HEK293T (cell line): Measurements from ENCODE around the gene SLC34A2.
"Not testable (repeated sequence)": the region's sequence is repeated elsewhere in the genome, so short reads cannot be mapped to it uniquely, and the experiment has no call there.

Source experiments
- CTCF ChIA-PET: fragments of 350-600 bp; formaldehyde crosslinking; extraction: SDS; loops from one replicate; lab custom pipeline; 2021; ENCODE audit warnings: antibody characterized with exemption, inconsistent platforms; lab: Yijun Ruan, JAX
- POLR2A ChIA-PET: fragments of 350-600 bp; formaldehyde crosslinking; extraction: SDS; loops from one replicate; lab custom pipeline; 2020; ENCODE audit warnings: antibody characterized with exemption, inconsistent platforms; lab: Yijun Ruan, JAX
- DNase-seq: peaks from one replicate; pipeline ENCODE4 v3.0.0; 2012; ENCODE audit warnings: mixed read lengths; ENCODE audit errors: extremely low spot score
- ARNT ChIP-seq: fragments of 450-650 bp; IDR thresholded peaks from 2 replicates; pipeline ENCODE4 v1.6.1; 2017; ENCODE audit warnings: mild to moderate bottlenecking
- BHLHE40 ChIP-seq: fragments of 450-650 bp; IDR thresholded peaks from 2 replicates; pipeline ENCODE4 v1.6.1; 2016; ENCODE audit warnings: mild to moderate bottlenecking, moderate library complexity, borderline replicate concordance
- CTBP1 ChIP-seq: fragments of 450-650 bp; IDR thresholded peaks from 2 replicates; pipeline ENCODE4 v1.6.1; 2016; ENCODE audit warnings: borderline replicate concordance
- ELF4 ChIP-seq: fragments of 450-650 bp; IDR thresholded peaks from 2 replicates; pipeline ENCODE4 v1.6.1; 2017; ENCODE audit warnings: antibody characterized with exemption
- FOXA1 ChIP-seq: fragments of 450-650 bp; IDR thresholded peaks from 2 replicates; pipeline ENCODE4 v1.6.1; 2016; ENCODE audit warnings: mild to moderate bottlenecking
- FOXK2 ChIP-seq: fragments of 450-650 bp; IDR thresholded peaks from 2 replicates; pipeline ENCODE4 v1.6.1; 2016; ENCODE audit warnings: mild to moderate bottlenecking
- FOXM1 ChIP-seq: fragments of 450-650 bp; IDR thresholded peaks from 2 replicates; pipeline ENCODE4 v1.6.1; 2017; ENCODE audit warnings: mild to moderate bottlenecking, borderline replicate concordance
- HDGF ChIP-seq: fragments of 450-650 bp; IDR thresholded peaks from 2 replicates; pipeline ENCODE4 v1.6.1; 2017; ENCODE audit warnings: antibody characterized with exemption, borderline replicate concordance
- L3MBTL2 ChIP-seq: fragments of 450-650 bp; conservative IDR thresholded peaks from 2 replicates; pipeline ENCODE4 v1.6.1; 2016; ENCODE audit warnings: mild to moderate bottlenecking
- LEF1 ChIP-seq: fragments of 450-650 bp; IDR thresholded peaks from 2 replicates; pipeline ENCODE4 v1.6.1; 2017; ENCODE audit warnings: mild to moderate bottlenecking, borderline replicate concordance
- NFRKB ChIP-seq: fragments of 450-650 bp; IDR thresholded peaks from 2 replicates; pipeline ENCODE4 v1.6.1; 2016; ENCODE audit warnings: mild to moderate bottlenecking, moderate library complexity
- PKNOX1 ChIP-seq: fragments of 450-650 bp; IDR thresholded peaks from 2 replicates; pipeline ENCODE4 v1.6.1; 2016
- SP1 ChIP-seq: fragments of 450-650 bp; IDR thresholded peaks from 2 replicates; pipeline ENCODE4 v1.6.1; 2017
- SUZ12 ChIP-seq: fragments of 450-650 bp; IDR thresholded peaks from 2 replicates; pipeline ENCODE4 v1.6.1; 2016; ENCODE audit warnings: mild to moderate bottlenecking
- TARDBP ChIP-seq: fragments of 450-650 bp; IDR thresholded peaks from 2 replicates; pipeline ENCODE4 v1.6.1; 2016
- ZNF384 ChIP-seq: fragments of 450-650 bp; IDR thresholded peaks from 2 replicates; pipeline ENCODE4 v1.6.1; 2016

SLC34A2 gene

GRCh38 chr4:25656031-25656430 lies 380 bp downstream of the SLC34A2 start:
- TF ChIP-seq L3MBTL2 (no peak), SP1 (no peak), ZNF384 (no peak), FOXK2 (no peak), ARNT (no peak), FOXM1 (no peak), FOXA1 (no peak), CTBP1 (no peak), ELF4 (no peak), TARDBP (no peak), PKNOX1 (no peak), LEF1 (no peak), HDGF (no peak)
- ChIA-PET POLR2A (interaction anchor here (0.6 kb wide), 1 partner anchor 265 kb away, joined by 3 read pairs; no protein-coding TSS in a partner anchor), CTCF (no interaction called here)
- no peak for DNase-seq

GRCh38 chr4:25658357-25658771 lies 2.7 kb downstream of the SLC34A2 start:
- CTCF ChIA-PET = no interaction called here
- no peak for TF ChIP-seq ARNT
- no peak for TF ChIP-seq SP1
- no peak for TF ChIP-seq NFRKB
- no peak for TF ChIP-seq ELF4
- TF ChIP-seq CTBP1 = no peak
- TF ChIP-seq TARDBP = no peak
- TF ChIP-seq FOXA1 = no peak
- TF ChIP-seq FOXM1 = no peak
- no peak for TF ChIP-seq ZNF384
- no peak for TF ChIP-seq FOXK2
- TF ChIP-seq HDGF = no peak
- no peak for TF ChIP-seq PKNOX1
- no peak for TF ChIP-seq L3MBTL2
- TF ChIP-seq LEF1 = no peak
- no peak for TF ChIP-seq BHLHE40
- no peak for TF ChIP-seq SUZ12
- POLR2A ChIA-PET = no interaction called here
- DNase-seq = no peak

- CTCF ChIA-PET = no interaction called here
- POLR2A ChIA-PET = no interaction called here
- DNase-seq = no peak
- no peak for TF ChIP-seq ELF4
- no peak for TF ChIP-seq CTBP1
- no peak for TF ChIP-seq LEF1
- no peak for TF ChIP-seq SP1
Measured at GRCh38 chr4:25658777-25659176, 3.1 kb downstream of the SLC34A2 start.

- DNase-seq, POLR2A ChIA-PET, CTCF ChIA-PET: not testable (repeated sequence)
Measured at GRCh38 chr4:25661441-25661840, 5.8 kb downstream of the SLC34A2 start.

- DNase-seq = no peak
- ChIA-PET CTCF (no interaction called here), POLR2A (no interaction called here)
- no peak for TF ChIP-seq ELF4
- TF ChIP-seq SP1 = no peak
- no peak for TF ChIP-seq FOXA1
- no peak for TF ChIP-seq CTBP1
- TF ChIP-seq PKNOX1 = no peak
- TF ChIP-seq HDGF = no peak
- no peak for TF ChIP-seq FOXM1
- TF ChIP-seq ZNF384 = no peak
- TF ChIP-seq LEF1 = no peak
- TF ChIP-seq L3MBTL2 = no peak
- no peak for TF ChIP-seq NFRKB
- no peak for TF ChIP-seq SUZ12
- no peak for TF ChIP-seq TARDBP
- TF ChIP-seq ARNT = no peak
- no peak for TF ChIP-seq BHLHE40
- TF ChIP-seq FOXK2 = no peak
Measured at GRCh38 chr4:25662306-25662705, 6.7 kb downstream of the SLC34A2 start.

- DNase-seq = no peak
- ChIA-PET CTCF (no interaction called here), POLR2A (no interaction called here)
- TF ChIP-seq BHLHE40 (no peak), FOXM1 (no peak), TARDBP (no peak), PKNOX1 (no peak), NFRKB (no peak), CTBP1 (no peak), SP1 (no peak), SUZ12 (no peak), FOXK2 (no peak), ZNF384 (no peak), ELF4 (no peak)
Measured at GRCh38 chr4:25663781-25664180, 8.1 kb downstream of the SLC34A2 start.
